CD4-positive, alpha-beta T cell treated with Interleukin-15 for 4 hours (primary cell): ENCODE measurements around the gene DNAJC4.

Experiments
- DNase-seq: peaks from one replicate; pipeline ENCODE4 v3.0.0-alpha.2; 2020; ENCODE audit warnings: low spot score

Gene DNAJC4

GRCh38 chr11:64258946-64259532 lies 28.7 kb downstream of the DNAJC4 start:
- no peak for DNase-seq

- DNase-seq = no peak
Observed at GRCh38 chr11:64259533-64260067, 29.3 kb downstream of the DNAJC4 start.

GRCh38 chr11:64260147-64260708 lies 29.9 kb downstream of the DNAJC4 start:
- DNase-seq = no peak

- DNase-seq = no peak
Observed at GRCh38 chr11:64261556-64262080, 31.3 kb downstream of the DNAJC4 start.

GRCh38 chr11:64262271-64263002 lies 32.1 kb downstream of the DNAJC4 start:
- no peak for DNase-seq

GRCh38 chr11:64263021-64263946 lies 32.9 kb downstream of the DNAJC4 start:
- DNase-seq = no peak

- DNase-seq = no peak
Observed at GRCh38 chr11:64263947-64264317, 33.6 kb downstream of the DNAJC4 start.

- no peak for DNase-seq
Observed at GRCh38 chr11:64264371-64264852, 34.1 kb downstream of the DNAJC4 start.

- no peak for DNase-seq
Observed at GRCh38 chr11:64265176-64266160, 35.1 kb downstream of the DNAJC4 start.

- DNase-seq = no peak
Observed at GRCh38 chr11:64266339-64266738, 36.0 kb downstream of the DNAJC4 start.

- no peak for DNase-seq
Observed at GRCh38 chr11:64267207-64267945, 37.0 kb downstream of the DNAJC4 start.

- DNase-seq = no peak
Observed at GRCh38 chr11:64268025-64268892, 37.9 kb downstream of the DNAJC4 start.

GRCh38 chr11:64268893-64269539 lies 38.7 kb downstream of the DNAJC4 start:
- DNase-seq = peak; percentile 31

- DNase-seq = peak; percentile 98
Observed at GRCh38 chr11:64269540-64270220, 39.3 kb downstream of the DNAJC4 start.

- no peak for DNase-seq
Observed at GRCh38 chr11:64275031-64275800, 44.9 kb downstream of the DNAJC4 start.

GRCh38 chr11:64275841-64276240 lies 45.5 kb downstream of the DNAJC4 start:
- DNase-seq = no peak
